ENCODE data around the gene NEK10. TPM values are rescaled to one million over a fixed set of nuclear protein-coding genes. Genes with fewer than 3 reads are reported as not detected.

Gene NEK10
- total RNA-seq, 1 donor from 2014 or later, result 15.1 TPM

DNA sequence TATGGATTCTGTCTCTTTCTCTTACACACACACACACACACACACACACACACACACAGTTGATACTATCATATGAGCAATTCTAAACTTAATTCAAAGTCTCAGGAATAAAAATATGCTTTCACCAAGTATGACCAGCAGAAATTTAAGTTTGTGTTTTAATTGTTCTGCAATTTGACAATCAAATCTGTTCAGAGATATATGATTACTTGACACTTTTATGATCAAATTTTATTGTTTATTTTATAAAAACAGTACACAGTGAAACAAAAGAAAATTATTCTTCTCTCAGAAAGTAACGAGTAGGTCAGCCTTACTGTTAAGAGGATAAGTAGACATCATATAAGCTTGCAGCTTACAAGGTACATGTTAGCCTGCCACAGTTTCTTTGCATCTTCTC lies 114.3 kb downstream of the NEK10 start:
- H3K4me3 ChIP-seq (ENCODE audit: low read length in 3 of 3), result no peak overlapping the region

DNA sequence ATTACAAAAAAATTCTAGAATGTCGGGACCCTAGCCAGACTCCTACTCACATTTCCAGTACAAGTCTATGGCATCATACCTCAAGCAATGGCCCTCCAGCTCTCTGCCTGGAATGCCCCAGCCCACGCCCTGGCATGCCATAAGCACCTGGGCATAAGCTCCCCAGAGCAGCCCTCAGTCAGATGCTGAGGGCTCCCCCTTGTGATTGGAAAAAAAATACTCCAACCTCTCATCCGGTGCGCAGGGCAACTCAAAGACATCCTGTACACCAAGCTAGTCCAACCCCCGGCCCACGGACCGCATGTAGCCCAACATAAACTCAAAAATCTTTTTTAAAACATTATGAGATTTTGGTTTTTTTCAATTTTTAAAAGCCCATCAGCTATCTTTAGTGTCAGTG lies 115.4 kb downstream of the NEK10 start:
- Histone ChIP-seq H3K9ac (ENCODE audit: low read depth in 1 of 3, low read length in 3 of 3) (no peak overlapping the region), H3K27me3 (ENCODE audit: control insufficient read depth in 3 of 3, insufficient read depth in 3 of 3, low read length in 3 of 3) (no peaks in the 10 kb centered on the region), H3K27ac (ENCODE audit: low read depth, low read length) (no peak overlapping the region), H3K9me3 (ENCODE audit: control insufficient read depth in 3 of 3, low read length in 3 of 3) (no peaks in the 10 kb centered on the region), H3K4me1 (ENCODE audit: control insufficient read depth in 3 of 3, insufficient read depth in 3 of 3, low read length in 3 of 3) (no peaks in the 10 kb centered on the region), H3K4me3 (ENCODE audit: low read length in 3 of 3) (no peak overlapping the region), H3K36me3 (ENCODE audit: control insufficient read depth in 3 of 3, insufficient read depth in 3 of 3, low read length in 3 of 3) (peaks cover 0 to 4% (median 0%) of the 10 kb centered on the region in 3 donors)

More for the DNA sequence above, 114.3 kb downstream of the NEK10 start:
- Histone ChIP-seq H3K27ac (ENCODE audit: low read depth, low read length) (no peak overlapping the region), H3K9me3 (ENCODE audit: control insufficient read depth in 3 of 3, low read length in 3 of 3) (no peaks in the 10 kb centered on the region), H3K9ac (ENCODE audit: low read depth in 1 of 3, low read length in 3 of 3) (no peak overlapping the region), H3K4me1 (ENCODE audit: control insufficient read depth in 3 of 3, insufficient read depth in 3 of 3, low read length in 3 of 3) (no peaks in the 10 kb centered on the region), H3K27me3 (ENCODE audit: control insufficient read depth in 3 of 3, insufficient read depth in 3 of 3, low read length in 3 of 3) (no peaks in the 10 kb centered on the region), H3K36me3 (ENCODE audit: control insufficient read depth in 3 of 3, insufficient read depth in 3 of 3, low read length in 3 of 3) (peaks cover 0 to 4% (median 0%) of the 10 kb centered on the region in 3 donors)

GRCh38 chr3:27253391-27253790 lies 115.8 kb downstream of the NEK10 start:
- no peaks in the 10 kb centered on the region for H3K9me3 ChIP-seq (ENCODE audit: control insufficient read depth in 3 of 3, low read length in 3 of 3)
- peaks cover 0 to 4% (median 0%) of the 10 kb centered on the region in 3 donors for H3K36me3 ChIP-seq (ENCODE audit: control insufficient read depth in 3 of 3, insufficient read depth in 3 of 3, low read length in 3 of 3)
- no peak overlapping the region for H3K4me3 ChIP-seq (ENCODE audit: low read length in 3 of 3)
- no peak overlapping the region for H3K9ac ChIP-seq (ENCODE audit: low read depth in 1 of 3, low read length in 3 of 3)
- H3K4me1 ChIP-seq (ENCODE audit: control insufficient read depth in 3 of 3, insufficient read depth in 3 of 3, low read length in 3 of 3), result no peaks in the 10 kb centered on the region
- H3K27me3 ChIP-seq (ENCODE audit: control insufficient read depth in 3 of 3, insufficient read depth in 3 of 3, low read length in 3 of 3), result no peaks in the 10 kb centered on the region
- no peak overlapping the region for H3K27ac ChIP-seq (ENCODE audit: low read depth, low read length)

GRCh38 chr3:27252646-27253045 lies 116.5 kb downstream of the NEK10 start:
- Histone ChIP-seq H3K27me3 (ENCODE audit: control insufficient read depth in 3 of 3, insufficient read depth in 3 of 3, low read length in 3 of 3) (no peaks in the 10 kb centered on the region), H3K4me3 (ENCODE audit: low read length in 3 of 3) (no peak overlapping the region), H3K4me1 (ENCODE audit: control insufficient read depth in 3 of 3, insufficient read depth in 3 of 3, low read length in 3 of 3) (no peaks in the 10 kb centered on the region), H3K27ac (ENCODE audit: low read depth, low read length) (no peak overlapping the region), H3K9me3 (ENCODE audit: control insufficient read depth in 3 of 3, low read length in 3 of 3) (no peaks in the 10 kb centered on the region), H3K36me3 (ENCODE audit: control insufficient read depth in 3 of 3, insufficient read depth in 3 of 3, low read length in 3 of 3) (peaks cover 0 to 4% (median 0%) of the 10 kb centered on the region in 3 donors), H3K9ac (ENCODE audit: low read depth in 1 of 3, low read length in 3 of 3) (no peak overlapping the region)

- Histone ChIP-seq H3K36me3 (ENCODE audit: control insufficient read depth in 3 of 3, insufficient read depth in 3 of 3, low read length in 3 of 3) (no peaks in the 10 kb centered on the region), H3K27me3 (ENCODE audit: control insufficient read depth in 3 of 3, insufficient read depth in 3 of 3, low read length in 3 of 3) (no peaks in the 10 kb centered on the region), H3K9me3 (ENCODE audit: control insufficient read depth in 3 of 3, low read length in 3 of 3) (no peaks in the 10 kb centered on the region), H3K4me3 (ENCODE audit: low read length in 3 of 3) (no peak overlapping the region), H3K9ac (ENCODE audit: low read depth in 1 of 3, low read length in 3 of 3) (no peak overlapping the region), H3K4me1 (ENCODE audit: control insufficient read depth in 3 of 3, insufficient read depth in 3 of 3, low read length in 3 of 3) (no peaks in the 10 kb centered on the region), H3K27ac (ENCODE audit: low read depth, low read length) (no peak overlapping the region)
Measured at GRCh38 chr3:27244374-27244773, 124.8 kb downstream of the NEK10 start.

- Histone ChIP-seq H3K36me3 (ENCODE audit: control insufficient read depth in 3 of 3, insufficient read depth in 3 of 3, low read length in 3 of 3) (no peaks in the 10 kb centered on the region), H3K27me3 (ENCODE audit: control insufficient read depth in 3 of 3, insufficient read depth in 3 of 3, low read length in 3 of 3) (no peaks in the 10 kb centered on the region), H3K9ac (ENCODE audit: low read depth in 1 of 3, low read length in 3 of 3) (no peak overlapping the region), H3K9me3 (ENCODE audit: control insufficient read depth in 3 of 3, low read length in 3 of 3) (peaks cover 3 to 8% (median 4%) of the 10 kb centered on the region in 3 donors), H3K4me1 (ENCODE audit: control insufficient read depth in 3 of 3, insufficient read depth in 3 of 3, low read length in 3 of 3) (no peaks in the 10 kb centered on the region), H3K4me3 (ENCODE audit: low read length in 3 of 3) (no peak overlapping the region), H3K27ac (ENCODE audit: low read depth, low read length) (no peak overlapping the region)
Measured at GRCh38 chr3:27239951-27240350, 129.2 kb downstream of the NEK10 start.

DNA sequence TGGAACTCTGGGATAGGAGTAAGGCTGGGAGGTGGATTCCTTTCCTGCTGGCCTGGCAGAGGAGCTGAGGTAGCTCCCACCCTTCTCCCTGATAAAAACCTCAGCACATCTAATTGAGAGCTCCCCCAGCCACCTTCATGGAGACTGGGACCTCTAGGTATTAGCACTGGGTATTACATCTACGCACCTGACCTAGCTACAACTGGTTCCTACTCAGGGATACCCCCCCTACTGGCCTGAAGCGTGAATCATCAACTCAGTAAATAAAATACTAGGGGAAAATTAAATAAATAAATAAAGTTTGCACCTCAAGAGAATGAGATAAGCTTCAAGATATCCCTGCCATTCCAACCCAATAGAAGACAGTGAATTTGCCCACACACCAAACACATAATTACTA lies 140.4 kb downstream of the NEK10 start:
- no peak overlapping the region for H3K9ac ChIP-seq (ENCODE audit: low read depth in 1 of 3, low read length in 3 of 3)
- H3K27ac ChIP-seq (ENCODE audit: low read depth, low read length), result no peak overlapping the region
- no peaks in the 10 kb centered on the region for H3K36me3 ChIP-seq (ENCODE audit: control insufficient read depth in 3 of 3, insufficient read depth in 3 of 3, low read length in 3 of 3)
- no peak overlapping the region for H3K4me3 ChIP-seq (ENCODE audit: low read length in 3 of 3)
- H3K4me1 ChIP-seq (ENCODE audit: control insufficient read depth in 3 of 3, insufficient read depth in 3 of 3, low read length in 3 of 3), result peaks cover 6 to 16% (median 10%) of the 10 kb centered on the region in 3 donors
- H3K9me3 ChIP-seq (ENCODE audit: control insufficient read depth in 3 of 3, low read length in 3 of 3), result no peaks in the 10 kb centered on the region
- H3K27me3 ChIP-seq (ENCODE audit: control insufficient read depth in 3 of 3, insufficient read depth in 3 of 3, low read length in 3 of 3), result no peaks in the 10 kb centered on the region

- H3K9ac ChIP-seq (ENCODE audit: low read depth in 1 of 3, low read length in 3 of 3), result no peak overlapping the region
- H3K4me3 ChIP-seq (ENCODE audit: low read length in 3 of 3), result no peak overlapping the region
- H3K36me3 ChIP-seq (ENCODE audit: control insufficient read depth in 3 of 3, insufficient read depth in 3 of 3, low read length in 3 of 3), result no peaks in the 10 kb centered on the region
- no peaks in the 10 kb centered on the region for H3K27me3 ChIP-seq (ENCODE audit: control insufficient read depth in 3 of 3, insufficient read depth in 3 of 3, low read length in 3 of 3)
- peaks cover 6 to 16% (median 10%) of the 10 kb centered on the region in 3 donors for H3K4me1 ChIP-seq (ENCODE audit: control insufficient read depth in 3 of 3, insufficient read depth in 3 of 3, low read length in 3 of 3)
- no peak overlapping the region for H3K27ac ChIP-seq (ENCODE audit: low read depth, low read length)
- H3K9me3 ChIP-seq (ENCODE audit: control insufficient read depth in 3 of 3, low read length in 3 of 3), result no peaks in the 10 kb centered on the region
Measured at GRCh38 chr3:27224197-27224596, 145.0 kb downstream of the NEK10 start.

- no peak overlapping the region for H3K9ac ChIP-seq (ENCODE audit: low read depth in 1 of 3, low read length in 3 of 3)
- no peaks in the 10 kb centered on the region for H3K36me3 ChIP-seq (ENCODE audit: control insufficient read depth in 3 of 3, insufficient read depth in 3 of 3, low read length in 3 of 3)
- no peak overlapping the region for H3K4me3 ChIP-seq (ENCODE audit: low read length in 3 of 3)
- H3K27ac ChIP-seq (ENCODE audit: low read depth, low read length), result no peak overlapping the region
- peaks cover 6 to 16% (median 10%) of the 10 kb centered on the region in 3 donors for H3K4me1 ChIP-seq (ENCODE audit: control insufficient read depth in 3 of 3, insufficient read depth in 3 of 3, low read length in 3 of 3)
- H3K27me3 ChIP-seq (ENCODE audit: control insufficient read depth in 3 of 3, insufficient read depth in 3 of 3, low read length in 3 of 3), result no peaks in the 10 kb centered on the region
- H3K9me3 ChIP-seq (ENCODE audit: control insufficient read depth in 3 of 3, low read length in 3 of 3), result no peaks in the 10 kb centered on the region
Measured at GRCh38 chr3:27221264-27221932, 147.8 kb downstream of the NEK10 start.

- Histone ChIP-seq H3K9ac (ENCODE audit: low read depth in 1 of 3, low read length in 3 of 3) (no peak overlapping the region), H3K27me3 (ENCODE audit: control insufficient read depth in 3 of 3, insufficient read depth in 3 of 3, low read length in 3 of 3) (no peaks in the 10 kb centered on the region), H3K4me1 (ENCODE audit: control insufficient read depth in 3 of 3, insufficient read depth in 3 of 3, low read length in 3 of 3) (peaks cover 6 to 11% (median 10%) of the 10 kb centered on the region in 3 donors), H3K36me3 (ENCODE audit: control insufficient read depth in 3 of 3, insufficient read depth in 3 of 3, low read length in 3 of 3) (no peaks in the 10 kb centered on the region), H3K9me3 (ENCODE audit: control insufficient read depth in 3 of 3, low read length in 3 of 3) (no peaks in the 10 kb centered on the region), H3K4me3 (ENCODE audit: low read length in 3 of 3) (no peak overlapping the region), H3K27ac (ENCODE audit: low read depth, low read length) (no peak overlapping the region)
Measured at GRCh38 chr3:27220166-27220565, 149.0 kb downstream of the NEK10 start.
